Endometrium (tissue), 2 donors: ENCODE data around the gene CMPK1.

ENCODE experiments used
- FAIRE-seq: peaks from 2 replicates; lab custom pipeline; 2012; peaks lifted over from hg19 to GRCh38; lab: Jason Lieb, UNC
- donor health status: control.
- donor health status: control.

CMPK1 gene

DNA sequence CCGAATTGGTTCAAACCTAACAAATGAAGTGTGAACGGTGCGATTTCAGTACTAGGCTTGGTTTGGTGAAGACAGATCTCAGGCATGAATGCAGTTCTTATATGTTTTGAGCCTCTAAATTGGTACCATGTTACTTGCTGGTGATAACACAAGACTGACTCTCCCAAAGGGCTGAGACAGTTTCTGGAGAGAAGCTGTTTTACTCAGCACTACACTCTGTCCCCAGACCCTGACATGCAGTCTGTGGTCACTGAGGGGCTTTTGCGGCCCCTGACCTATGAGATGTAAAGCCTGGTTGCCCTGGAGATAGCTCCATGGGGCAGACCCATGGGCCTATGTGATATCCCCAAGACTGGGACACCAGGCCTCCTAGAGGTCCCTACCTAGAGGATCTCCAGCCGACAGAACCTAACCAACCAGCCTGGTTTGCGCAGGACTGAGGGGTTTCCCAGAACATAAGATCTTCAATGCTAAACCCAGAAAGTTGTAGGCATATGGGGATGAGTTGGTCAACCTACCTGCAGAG, 63.1 kb downstream of the CMPK1 start:
- no peak for FAIRE-seq

DNA sequence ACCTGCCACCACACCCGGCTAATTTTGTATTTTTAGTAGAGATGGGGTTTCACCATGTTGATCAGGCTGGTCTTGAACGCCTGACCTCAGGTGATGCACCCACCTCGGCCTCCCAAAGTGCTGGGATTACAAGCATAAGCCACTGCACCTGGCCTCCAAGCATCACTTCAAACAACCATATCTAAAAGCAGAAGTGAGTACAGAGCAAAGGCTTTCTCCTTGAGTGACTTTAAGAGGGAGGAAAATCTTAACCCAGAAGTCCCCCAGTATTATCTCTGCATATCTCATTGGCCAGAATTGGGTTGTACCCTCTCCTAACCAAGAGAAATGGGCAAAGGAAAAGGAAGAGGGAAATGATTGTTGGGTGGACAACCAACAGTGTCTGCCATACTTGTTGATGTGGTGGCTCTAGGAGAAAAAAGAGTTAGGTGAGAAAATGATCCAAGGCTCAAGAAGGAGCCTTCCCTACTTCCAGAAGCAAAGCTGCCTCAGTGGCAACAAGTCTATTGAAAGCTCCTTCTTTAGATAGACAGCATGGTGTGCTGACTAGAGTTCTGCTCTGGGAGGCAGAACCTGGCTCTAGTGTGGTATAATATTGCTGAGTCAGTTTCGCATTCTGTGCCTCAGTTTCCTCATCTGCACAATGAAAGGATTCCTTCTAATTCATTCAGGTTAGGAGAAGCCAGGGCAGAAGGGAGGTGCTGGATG, 65.7 kb downstream of the CMPK1 start:
- no peak for FAIRE-seq

DNA sequence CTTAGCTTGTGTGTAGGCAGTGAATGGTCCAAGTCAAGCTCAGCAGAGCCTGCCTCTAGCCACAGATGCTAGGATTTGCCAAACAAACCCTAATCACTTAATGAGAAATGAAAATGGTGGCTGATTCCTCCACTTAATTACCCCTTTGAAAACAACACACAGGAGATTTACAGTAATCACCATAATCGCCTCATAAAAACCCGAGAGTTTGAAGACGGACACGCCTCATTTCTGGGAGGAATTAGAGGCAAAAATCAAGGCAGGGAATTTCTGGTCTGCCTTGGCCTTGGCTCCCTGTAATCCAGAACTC, 66.2 kb downstream of the CMPK1 start:
- FAIRE-seq = no peak

- no peak for FAIRE-seq
These were observed 68.2 kb downstream of the CMPK1 start for GRCh38 chr1:47401761-47402160.

GRCh38 chr1:47402591-47402990, 69.0 kb downstream of the CMPK1 start:
- FAIRE-seq = no peak

DNA sequence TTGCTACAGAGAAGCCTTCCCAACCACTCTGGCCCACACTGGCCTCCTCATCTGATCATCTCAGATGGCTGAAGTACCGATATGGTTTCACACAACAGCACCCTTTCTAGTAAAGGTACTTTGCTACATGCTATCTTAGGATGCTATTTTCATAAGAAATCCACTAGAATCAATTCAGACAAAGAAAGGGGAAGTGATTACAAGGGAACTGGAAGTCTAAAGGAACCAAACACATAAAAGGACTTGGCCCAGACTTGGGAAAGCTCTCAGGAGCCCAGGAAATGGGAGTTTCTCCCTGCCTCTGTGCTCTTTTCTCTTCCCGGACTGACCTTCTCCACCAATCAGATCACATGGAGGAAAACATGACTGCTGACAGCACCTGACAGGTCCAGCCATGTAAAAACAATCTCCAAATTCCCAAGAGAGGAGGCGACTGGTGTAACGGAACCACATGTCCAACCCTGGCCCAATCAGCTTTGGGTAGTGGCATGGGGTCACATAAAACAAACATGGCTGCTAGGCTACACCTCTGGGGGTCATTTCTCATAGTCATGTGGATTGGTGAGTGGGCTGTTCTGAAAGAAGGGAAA, 69.8 kb downstream of the CMPK1 start:
- no peak for FAIRE-seq

- FAIRE-seq = no peak
These were observed 72.1 kb downstream of the CMPK1 start for GRCh38 chr1:47405697-47406096.

DNA sequence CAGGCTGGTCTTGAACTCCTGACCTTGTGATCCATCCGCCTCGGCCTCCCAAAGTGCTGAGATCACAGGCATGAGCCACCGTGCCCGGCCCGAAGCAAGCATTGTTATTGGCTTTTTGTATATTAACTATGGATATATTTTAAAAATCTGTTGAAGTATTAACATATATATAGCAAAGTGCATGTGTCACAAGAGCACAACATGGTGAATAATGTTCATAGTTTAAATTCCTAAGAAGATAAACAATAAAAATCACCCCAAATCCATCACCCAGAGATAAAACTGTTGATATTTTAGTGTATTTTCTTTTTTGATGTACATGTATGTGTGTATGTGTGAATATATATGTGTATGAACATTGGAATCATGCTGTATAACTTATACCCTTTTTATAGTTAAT, 73.4 kb downstream of the CMPK1 start:
- FAIRE-seq = no peak

DNA sequence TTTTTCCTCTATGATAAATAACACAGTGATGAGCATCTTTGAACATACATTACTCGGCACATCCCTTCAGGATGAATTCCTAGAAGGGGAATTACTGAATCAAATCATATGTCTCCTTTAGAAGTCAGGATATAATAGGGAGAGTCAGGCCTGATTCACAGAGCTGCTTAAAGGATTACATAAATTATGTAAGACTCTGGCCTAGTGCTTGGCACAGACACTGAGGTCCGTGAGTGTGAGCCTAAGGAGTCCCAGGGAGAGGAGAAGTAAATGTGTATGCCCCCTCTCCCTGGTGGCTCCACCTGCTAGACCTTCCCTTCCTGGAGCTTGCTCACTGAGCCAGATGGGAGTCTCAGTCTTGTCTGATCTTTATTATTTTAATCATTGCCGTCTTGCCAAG, 73.9 kb downstream of the CMPK1 start:
- no peak for FAIRE-seq

DNA sequence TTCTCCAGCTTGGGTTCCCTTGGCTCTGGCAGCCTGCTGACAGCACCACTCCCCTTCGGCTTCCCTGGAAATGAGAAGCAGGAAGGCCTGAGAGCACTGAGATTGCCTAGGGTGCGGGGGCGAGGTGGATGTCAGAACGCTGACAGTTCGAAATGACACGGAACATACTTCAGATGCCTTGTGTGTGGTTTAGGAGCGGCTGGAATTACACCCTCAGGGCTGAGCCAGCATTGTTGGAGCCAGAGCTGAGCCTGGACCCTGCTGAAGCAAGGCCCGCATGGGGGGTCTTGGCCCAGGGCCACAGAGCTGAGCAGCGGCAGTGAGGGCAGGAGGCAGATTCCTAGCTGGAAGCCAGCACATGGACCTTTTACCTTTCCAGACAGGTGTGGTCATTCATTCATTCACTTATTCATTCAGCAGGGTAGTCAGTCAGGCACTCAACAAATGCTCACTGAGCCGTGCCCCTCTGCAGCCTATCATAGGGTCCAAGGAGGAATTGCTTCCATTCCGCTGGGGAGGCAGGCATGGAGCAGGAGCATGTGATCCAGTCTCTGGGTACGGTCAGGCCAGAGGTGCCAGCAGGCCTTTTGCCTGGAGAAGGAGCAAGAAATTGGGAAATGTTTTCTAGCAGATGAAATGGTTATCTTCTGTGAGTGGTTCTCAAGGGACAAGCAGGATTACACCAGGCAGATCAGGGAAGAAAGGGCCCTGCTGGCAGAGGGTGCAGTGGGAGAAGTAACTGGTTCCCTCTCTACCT, 75.9 kb downstream of the CMPK1 start:
- FAIRE-seq = no peak

GRCh38 chr1:47410068-47410455, 76.5 kb downstream of the CMPK1 start:
- no peak for FAIRE-seq

- no peak for FAIRE-seq
These were observed 77.8 kb downstream of the CMPK1 start for GRCh38 chr1:47411436-47411835.

DNA sequence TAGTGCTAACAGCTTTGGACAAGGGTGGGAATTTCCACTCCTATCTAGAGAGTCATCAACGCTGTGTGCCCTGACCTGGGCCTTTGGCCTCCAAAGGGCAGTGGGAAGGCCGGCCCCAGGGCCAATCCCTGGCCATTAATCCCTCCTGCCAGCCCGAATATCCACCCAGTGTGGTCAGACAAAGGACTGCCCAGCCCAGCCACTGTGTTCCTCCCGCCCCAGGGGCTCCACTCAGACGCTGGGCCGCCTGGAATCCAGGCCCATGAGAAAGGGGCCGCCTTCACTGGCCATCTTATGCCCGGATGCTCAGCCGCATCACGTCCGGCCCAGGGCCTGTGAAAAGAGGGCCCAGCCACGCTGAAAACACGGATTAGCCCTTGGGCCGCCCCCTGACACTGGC, 78.8 kb downstream of the CMPK1 start:
- FAIRE-seq = no peak

GRCh38 chr1:47415728-47416318, 82.2 kb downstream of the CMPK1 start, which contains the start of gene FOXE3:
FOXE3 (plus strand) TSS chr1:47416285; CDS start chr1:47416316, 31 bp downstream.
- no peak for FAIRE-seq

DNA sequence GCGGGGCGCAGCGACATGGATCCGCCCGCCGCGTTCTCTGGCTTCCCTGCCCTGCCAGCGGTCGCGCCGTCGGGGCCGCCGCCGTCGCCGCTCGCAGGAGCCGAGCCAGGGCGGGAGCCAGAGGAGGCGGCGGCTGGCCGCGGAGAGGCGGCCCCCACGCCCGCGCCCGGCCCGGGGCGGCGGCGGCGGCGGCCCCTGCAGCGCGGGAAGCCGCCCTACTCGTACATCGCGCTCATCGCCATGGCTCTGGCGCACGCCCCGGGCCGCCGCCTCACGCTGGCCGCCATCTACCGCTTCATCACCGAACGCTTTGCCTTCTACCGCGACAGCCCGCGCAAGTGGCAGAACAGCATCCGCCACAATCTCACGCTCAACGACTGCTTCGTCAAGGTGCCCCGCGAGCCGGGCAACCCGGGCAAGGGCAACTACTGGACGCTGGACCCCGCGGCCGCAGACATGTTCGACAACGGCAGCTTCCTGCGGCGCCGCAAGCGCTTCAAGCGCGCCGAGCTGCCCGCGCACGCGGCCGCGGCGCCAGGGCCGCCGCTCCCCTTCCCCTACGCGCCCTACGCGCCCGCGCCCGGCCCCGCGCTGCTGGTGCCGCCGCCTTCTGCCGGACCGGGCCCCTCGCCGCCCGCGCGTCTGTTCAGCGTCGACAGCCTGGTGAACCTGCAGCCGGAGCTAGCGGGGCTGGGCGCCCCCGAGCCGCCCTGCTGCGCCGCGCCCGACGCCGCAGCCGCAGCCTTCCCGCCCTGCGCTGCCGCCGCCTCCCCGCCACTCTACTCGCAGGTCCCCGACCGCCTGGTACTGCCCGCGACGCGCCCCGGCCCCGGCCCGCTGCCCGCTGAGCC, 83.0 kb downstream of the CMPK1 start:
- no peak for FAIRE-seq

GRCh38 chr1:47417170-47418044, 83.8 kb downstream of the CMPK1 start:
- no peak for FAIRE-seq

DNA sequence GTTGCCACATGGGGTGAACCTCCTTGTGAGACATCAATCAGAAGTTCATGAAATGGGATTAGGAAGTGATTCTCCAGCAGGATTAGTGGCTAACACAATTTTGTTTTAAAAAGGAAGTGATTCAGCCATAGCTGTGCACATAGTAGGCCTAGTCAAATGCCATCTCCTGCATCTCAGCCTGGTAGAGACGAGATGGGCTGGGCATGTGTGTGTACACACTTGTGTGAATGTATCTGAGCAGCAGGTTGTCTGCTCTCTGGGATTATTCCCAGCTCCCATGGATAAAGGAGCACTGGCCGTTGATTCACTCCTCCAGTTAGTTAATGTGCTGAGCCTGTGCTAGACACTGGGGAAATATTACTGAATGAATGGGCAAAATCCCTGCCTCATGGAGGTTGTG, 84.5 kb downstream of the CMPK1 start:
- FAIRE-seq = no peak

DNA sequence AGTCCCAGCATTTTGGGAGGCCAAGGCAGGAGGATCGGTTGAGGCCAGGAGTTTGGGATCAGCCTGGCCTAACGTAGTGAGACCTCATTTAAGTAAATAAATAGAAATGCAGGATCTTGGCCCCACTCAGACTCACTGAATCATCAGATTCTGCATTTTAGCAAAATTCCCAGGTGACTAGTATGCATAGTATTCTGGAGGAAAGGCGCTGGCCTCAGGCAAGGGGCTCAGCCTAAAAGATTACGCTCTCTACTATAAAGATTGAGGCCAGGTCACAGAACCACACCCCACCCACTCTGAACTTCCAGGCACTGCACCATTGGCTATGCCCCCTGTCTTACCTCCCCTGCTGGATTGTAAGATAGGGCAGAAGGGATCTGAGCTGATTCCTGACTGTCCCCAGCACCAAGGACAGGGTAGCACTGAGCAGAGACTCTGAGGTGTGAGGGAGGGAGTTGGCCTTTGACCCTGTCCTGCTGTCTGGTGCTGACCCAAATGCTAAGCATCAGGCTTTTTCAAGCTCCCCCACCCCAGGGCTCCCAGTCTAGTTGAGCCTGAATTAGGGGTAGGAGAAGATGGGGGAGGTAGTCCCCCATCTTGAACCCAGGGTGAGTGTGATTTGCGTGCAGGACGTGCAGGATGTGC, 85.2 kb downstream of the CMPK1 start:
- FAIRE-seq = no peak

DNA sequence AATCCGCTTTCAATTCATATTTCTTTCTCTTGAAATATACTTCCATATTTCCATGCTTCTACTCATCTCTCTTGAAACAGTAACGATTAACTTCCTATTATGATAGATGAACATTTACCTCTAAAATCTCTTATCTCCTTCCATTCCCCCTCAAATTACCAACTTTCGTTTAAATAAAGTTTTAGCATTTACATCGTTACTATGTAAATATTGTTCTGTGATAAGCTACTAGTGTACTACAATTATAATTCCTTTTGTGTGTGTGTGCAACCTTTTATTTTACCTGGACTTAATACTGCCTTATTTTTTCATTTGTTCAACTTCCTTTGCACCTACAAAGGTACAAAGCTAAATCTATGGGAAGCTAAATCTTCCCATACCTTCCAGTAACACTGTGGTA, 87.0 kb downstream of the CMPK1 start:
- FAIRE-seq = no peak

- no peak for FAIRE-seq
These were observed 90.3 kb downstream of the CMPK1 start for GRCh38 chr1:47423872-47424271.
